NCI-H2081 treated with DMSO at 0.1 percent for 48 hours (cell line): ENCODE measurements around the gene MGAT5B.
A peak's percentile ranks its signal among the peaks of the same experiment; 100 is the strongest.

Experiments used
- DNase-seq: peaks from one replicate; lab custom pipeline; 2025; lab: John Stamatoyannopoulos, UW

The MGAT5B gene

GRCh38 chr17:76927577-76927976, 59.4 kb downstream of the MGAT5B start:
- no peak for DNase-seq

- no peak for DNase-seq
These were observed 59.8 kb downstream of the MGAT5B start for GRCh38 chr17:76927982-76928381.

- DNase-seq, result no peak
These were observed 60.9 kb downstream of the MGAT5B start for GRCh38 chr17:76929148-76929547.

GRCh38 chr17:76929601-76930000, 61.4 kb downstream of the MGAT5B start:
- no peak for DNase-seq

GRCh38 chr17:76930107-76930506, 61.9 kb downstream of the MGAT5B start:
- DNase-seq, result no peak

- no peak for DNase-seq
These were observed 64.5 kb downstream of the MGAT5B start for GRCh38 chr17:76932402-76933333.

GRCh38 chr17:76934561-76935320, 66.5 kb downstream of the MGAT5B start:
- no peak for DNase-seq

- no peak for DNase-seq
These were observed 67.1 kb downstream of the MGAT5B start for GRCh38 chr17:76935331-76935730.

- no peak for DNase-seq
These were observed 69.0 kb downstream of the MGAT5B start for GRCh38 chr17:76937238-76937637.

GRCh38 chr17:76938009-76938408, 69.8 kb downstream of the MGAT5B start:
- DNase-seq, result no peak

- no peak for DNase-seq
These were observed 72.1 kb downstream of the MGAT5B start for GRCh38 chr17:76940295-76940694.

GRCh38 chr17:76940738-76941350, 72.6 kb downstream of the MGAT5B start:
- no peak for DNase-seq

- DNase-seq, result no peak
These were observed 75.0 kb downstream of the MGAT5B start for GRCh38 chr17:76943202-76943601.

GRCh38 chr17:76943781-76944213, 75.6 kb downstream of the MGAT5B start:
- DNase-seq, result peak; percentile 91

- no peak for DNase-seq
These were observed 76.3 kb downstream of the MGAT5B start for GRCh38 chr17:76944477-76944876.

GRCh38 chr17:76946111-76946771, 78.0 kb downstream of the MGAT5B start:
- no peak for DNase-seq

- no peak for DNase-seq
These were observed 78.5 kb downstream of the MGAT5B start for GRCh38 chr17:76946772-76947135.

- DNase-seq, result no peak
These were observed 79.1 kb downstream of the MGAT5B start for GRCh38 chr17:76947309-76947708.

GRCh38 chr17:76947771-76948170, 79.6 kb downstream of the MGAT5B start:
- DNase-seq, result no peak

GRCh38 chr17:76948301-76948700, 80.1 kb downstream of the MGAT5B start:
- no peak for DNase-seq

GRCh38 chr17:76948726-76949342, 80.6 kb downstream of the MGAT5B start:
- peak; percentile 22 for DNase-seq
